ENCODE results near the gene WAC.

DNA sequence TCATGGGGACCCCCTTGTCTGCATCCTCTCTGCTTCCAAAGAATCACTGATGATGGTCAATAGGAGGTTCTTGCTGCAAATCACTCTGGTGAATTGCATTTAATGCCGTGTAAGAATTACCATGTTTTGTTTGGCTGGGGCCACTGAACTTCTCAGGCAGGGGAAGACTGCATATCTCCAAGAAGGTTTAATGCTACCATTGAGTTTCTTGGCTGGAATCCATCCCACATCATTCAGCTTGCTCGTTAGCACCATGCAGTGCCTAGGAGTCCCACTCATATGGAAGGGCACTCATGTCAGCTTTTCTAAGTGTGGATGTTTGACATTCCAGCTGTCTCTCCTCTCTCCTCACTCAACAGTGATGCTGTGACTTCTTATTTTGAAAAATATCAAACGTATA lies 94.2 kb downstream of the WAC start:
- TF ChIP-seq, protein P1, sequence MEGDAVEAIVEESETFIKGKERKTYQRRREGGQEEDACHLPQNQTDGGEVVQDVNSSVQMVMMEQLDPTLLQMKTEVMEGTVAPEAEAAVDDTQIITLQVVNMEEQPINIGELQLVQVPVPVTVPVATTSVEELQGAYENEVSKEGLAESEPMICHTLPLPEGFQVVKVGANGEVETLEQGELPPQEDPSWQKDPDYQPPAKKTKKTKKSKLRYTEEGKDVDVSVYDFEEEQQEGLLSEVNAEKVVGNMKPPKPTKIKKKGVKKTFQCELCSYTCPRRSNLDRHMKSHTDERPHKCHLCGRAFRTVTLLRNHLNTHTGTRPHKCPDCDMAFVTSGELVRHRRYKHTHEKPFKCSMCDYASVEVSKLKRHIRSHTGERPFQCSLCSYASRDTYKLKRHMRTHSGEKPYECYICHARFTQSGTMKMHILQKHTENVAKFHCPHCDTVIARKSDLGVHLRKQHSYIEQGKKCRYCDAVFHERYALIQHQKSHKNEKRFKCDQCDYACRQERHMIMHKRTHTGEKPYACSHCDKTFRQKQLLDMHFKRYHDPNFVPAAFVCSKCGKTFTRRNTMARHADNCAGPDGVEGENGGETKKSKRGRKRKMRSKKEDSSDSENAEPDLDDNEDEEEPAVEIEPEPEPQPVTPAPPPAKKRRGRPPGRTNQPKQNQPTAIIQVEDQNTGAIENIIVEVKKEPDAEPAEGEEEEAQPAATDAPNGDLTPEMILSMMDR (IDR thresholded peaks at IDR 0.05), result no peak
- no peak for TF ChIP-seq POLR2A (IDR thresholded peaks at IDR 0.05)

Data from esophagus squamous epithelium (tissue), 4 donors.